ENCODE data around the gene ZBTB40. TPM values are rescaled to one million over a fixed set of nuclear protein-coding genes. Genes with fewer than 3 reads are reported as not detected.

ZBTB40 gene
- total and polyA plus RNA-seq, 2 of the 13 experiments (the other 11 are each of a cell fraction or from before 2014, with no cell fraction given) = 8.8 to 16.5 TPM

DNA sequence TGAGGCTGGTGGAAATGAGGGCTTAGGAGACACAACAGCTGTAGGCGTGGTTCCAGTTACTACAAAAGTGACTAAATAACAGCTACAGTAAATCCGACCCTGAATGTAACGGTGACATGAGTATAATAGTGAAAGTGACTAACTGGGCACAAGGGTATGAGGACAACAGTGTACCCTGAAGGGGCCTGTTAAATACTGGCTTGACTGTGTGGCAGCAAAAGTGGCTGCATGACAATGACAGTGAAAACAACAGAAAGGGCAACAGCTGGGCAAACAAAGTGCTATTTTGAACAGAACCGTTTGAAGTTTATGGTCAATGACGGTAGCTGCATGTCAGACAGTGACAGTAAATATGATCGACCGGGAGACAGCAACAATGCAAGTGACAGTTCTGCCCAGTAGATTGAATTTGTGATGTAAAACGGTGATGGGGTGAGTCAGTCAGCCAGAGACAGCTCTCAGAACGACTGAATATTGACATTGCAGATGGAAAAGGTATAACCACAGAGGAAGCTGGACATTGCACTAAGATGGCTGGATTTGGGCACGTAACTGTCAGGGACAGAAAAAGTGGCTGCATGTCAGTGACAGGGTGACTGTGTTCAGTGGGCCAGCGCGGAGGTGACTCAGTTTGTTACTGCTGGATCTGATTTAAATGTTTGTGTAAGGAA is 1.2 kb upstream of the ZBTB40 start (continued):
- no peak for TF ChIP-seq PRPF4 (IDR thresholded peaks at IDR 0.05; ENCODE audit: low read depth, low read length, poor library complexity, severe bottlenecking)
- TF ChIP-seq ZNF230 (CRISPR knock-in tag; IDR thresholded peaks at IDR 0.05) = no peak
- no peak for TF ChIP-seq HDAC1 (CRISPR knock-in tag; IDR thresholded peaks at IDR 0.05)
- TF ChIP-seq SOX13 (IDR thresholded peaks at IDR 0.05) = peak; percentile 57; the same call in 1 of the 2 replicates
- peak in 1 of 2 experiments; percentile 92; a peak in 2 of 4 replicates for TF ChIP-seq SOX13 (CRISPR knock-in tag; conservative IDR thresholded peaks at IDR 0.05 in 1 of 2, IDR thresholded peaks at IDR 0.05 in 1 of 2)
- TF ChIP-seq, protein P1, sequence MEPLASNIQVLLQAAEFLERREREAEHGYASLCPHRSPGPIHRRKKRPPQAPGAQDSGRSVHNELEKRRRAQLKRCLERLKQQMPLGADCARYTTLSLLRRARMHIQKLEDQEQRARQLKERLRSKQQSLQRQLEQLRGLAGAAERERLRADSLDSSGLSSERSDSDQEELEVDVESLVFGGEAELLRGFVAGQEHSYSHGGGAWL (CRISPR knock-in tag; IDR thresholded peaks at IDR 0.05) = no peak
- TF ChIP-seq, protein P2, sequence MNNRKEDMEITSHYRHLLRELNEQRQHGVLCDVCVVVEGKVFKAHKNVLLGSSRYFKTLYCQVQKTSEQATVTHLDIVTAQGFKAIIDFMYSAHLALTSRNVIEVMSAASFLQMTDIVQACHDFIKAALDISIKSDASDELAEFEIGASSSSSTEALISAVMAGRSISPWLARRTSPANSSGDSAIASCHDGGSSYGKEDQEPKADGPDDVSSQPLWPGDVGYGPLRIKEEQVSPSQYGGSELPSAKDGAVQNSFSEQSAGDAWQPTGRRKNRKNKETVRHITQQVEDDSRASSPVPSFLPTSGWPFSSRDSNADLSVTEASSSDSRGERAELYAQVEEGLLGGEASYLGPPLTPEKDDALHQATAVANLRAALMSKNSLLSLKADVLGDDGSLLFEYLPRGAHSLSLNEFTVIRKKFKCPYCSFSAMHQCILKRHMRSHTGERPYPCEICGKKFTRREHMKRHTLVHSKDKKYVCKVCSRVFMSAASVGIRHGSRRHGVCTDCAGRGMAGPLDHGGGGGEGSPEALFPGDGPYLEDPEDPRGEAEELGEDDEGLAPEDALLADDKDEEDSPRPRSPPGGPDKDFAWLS (CRISPR knock-in tag; IDR thresholded peaks at IDR 0.05; ENCODE audit: borderline replicate concordance) = no peak
- no peak for TF ChIP-seq U2AF2 (IDR thresholded peaks at IDR 0.05; ENCODE audit: low read depth, low read length)
- TF ChIP-seq NCOA1 (CRISPR knock-in tag; IDR thresholded peaks at IDR 0.05) = no peak
- TF ChIP-seq ZMYM3 (CRISPR knock-in tag; IDR thresholded peaks at IDR 0.05) = 0 out of 2 replicates have a peak, but pooled peaks have one; percentile 63
- no peak for TF ChIP-seq ZNF3 (CRISPR knock-in tag; IDR thresholded peaks at IDR 0.05)
- TF ChIP-seq ZMYM2 (CRISPR knock-in tag; IDR thresholded peaks at IDR 0.05) = no peak
- TF ChIP-seq ZFP36L1 (CRISPR knock-in tag; IDR thresholded peaks at IDR 0.05) = no peak
- TF ChIP-seq ZNF672 (CRISPR knock-in tag; IDR thresholded peaks at IDR 0.05) = no peak
- TF ChIP-seq ZNF891 (CRISPR knock-in tag; IDR thresholded peaks at IDR 0.05) = no peak
- TF ChIP-seq, protein P3, sequence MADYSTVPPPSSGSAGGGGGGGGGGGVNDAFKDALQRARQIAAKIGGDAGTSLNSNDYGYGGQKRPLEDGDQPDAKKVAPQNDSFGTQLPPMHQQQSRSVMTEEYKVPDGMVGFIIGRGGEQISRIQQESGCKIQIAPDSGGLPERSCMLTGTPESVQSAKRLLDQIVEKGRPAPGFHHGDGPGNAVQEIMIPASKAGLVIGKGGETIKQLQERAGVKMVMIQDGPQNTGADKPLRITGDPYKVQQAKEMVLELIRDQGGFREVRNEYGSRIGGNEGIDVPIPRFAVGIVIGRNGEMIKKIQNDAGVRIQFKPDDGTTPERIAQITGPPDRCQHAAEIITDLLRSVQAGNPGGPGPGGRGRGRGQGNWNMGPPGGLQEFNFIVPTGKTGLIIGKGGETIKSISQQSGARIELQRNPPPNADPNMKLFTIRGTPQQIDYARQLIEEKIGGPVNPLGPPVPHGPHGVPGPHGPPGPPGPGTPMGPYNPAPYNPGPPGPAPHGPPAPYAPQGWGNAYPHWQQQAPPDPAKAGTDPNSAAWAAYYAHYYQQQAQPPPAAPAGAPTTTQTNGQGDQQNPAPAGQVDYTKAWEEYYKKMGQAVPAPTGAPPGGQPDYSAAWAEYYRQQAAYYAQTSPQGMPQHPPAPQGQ (CRISPR knock-in tag; IDR thresholded peaks at IDR 0.05; ENCODE audit: borderline replicate concordance) = no peak
- TF ChIP-seq POLR2G (IDR thresholded peaks at IDR 0.05; ENCODE audit: low read depth, low read length) = 0 out of 2 replicates have a peak, but pooled peaks have one; percentile 44
- no peak for TF ChIP-seq MBNL3 (CRISPR knock-in tag; conservative IDR thresholded peaks at IDR 0.05)
- no peak for TF ChIP-seq ZNF749 (CRISPR knock-in tag; IDR thresholded peaks at IDR 0.05; ENCODE audit: borderline replicate concordance)
- no peak for TF ChIP-seq ARID2 (CRISPR knock-in tag; IDR thresholded peaks at IDR 0.05; ENCODE audit: borderline replicate concordance)
- no peak for TF ChIP-seq CHCHD3 (CRISPR knock-in tag; IDR thresholded peaks at IDR 0.05)
- TF ChIP-seq ZNF556 (CRISPR knock-in tag; IDR thresholded peaks at IDR 0.05; ENCODE audit: borderline replicate concordance) = no peak
- no peak for TF ChIP-seq ZNF567 (CRISPR knock-in tag; IDR thresholded peaks at IDR 0.05; ENCODE audit: borderline replicate concordance)
- TF ChIP-seq ZNF205 (CRISPR knock-in tag; IDR thresholded peaks at IDR 0.05) = no peak
- no peak for TF ChIP-seq ZNF484 (CRISPR knock-in tag; IDR thresholded peaks at IDR 0.05; ENCODE audit: borderline replicate concordance, low read depth)
- TF ChIP-seq ZNF350 (CRISPR knock-in tag; IDR thresholded peaks at IDR 0.05; ENCODE audit: borderline replicate concordance, low read depth) = no peak
- TF ChIP-seq ELF1 (CRISPR knock-in tag; IDR thresholded peaks at IDR 0.05) = 0 out of 2 replicates have a peak, but pooled peaks have one; percentile 9
- no peak for TF ChIP-seq ISX (CRISPR knock-in tag; conservative IDR thresholded peaks at IDR 0.05)

Data from HepG2 (cell line).